BLaER1 treated with 17β-estradiol and CSF1 and Interleukin-3, amounts not matched to agents 10 nM and 100 nM (cell line): ENCODE measurements around the gene DLX5.

Experiments used
- H3K27ac ChIP-seq, 11 experiments: shearing (Covaris generic); formaldehyde crosslinking; 2 replicates each; pipeline ENCODE4 v1.8.1; 2022
- H3K27me3 ChIP-seq, 11 experiments: shearing (Covaris generic); formaldehyde crosslinking; 2 replicates each; pipeline ENCODE4 v1.8.1; 2022
- H3K36me3 ChIP-seq, 11 experiments: shearing (Covaris generic); formaldehyde crosslinking; 2 replicates each; pipeline ENCODE4 v1.8.1; 2022
- H3K4me1 ChIP-seq, 10 experiments: shearing (Covaris generic); formaldehyde crosslinking; 2 replicates each; pipeline ENCODE4 v1.8.1; 2022
- H3K4me2 ChIP-seq, 11 experiments: shearing (Covaris generic); formaldehyde crosslinking; 2 replicates each; pipeline ENCODE4 v1.8.1; 2022
- H3K4me3 ChIP-seq, 10 experiments: shearing (Covaris generic); formaldehyde crosslinking; 2 replicates each; pipeline ENCODE4 v1.8.1; 2022
- H3K9ac ChIP-seq, 11 experiments: shearing (Covaris generic); formaldehyde crosslinking; 2 replicates each; pipeline ENCODE4 v1.8.1; 2022
- H3K9me3 ChIP-seq, 11 experiments: shearing (Covaris generic); formaldehyde crosslinking; replicated peaks in 1 of 11; 2 replicates each; pipeline ENCODE4 v1.8.1; 2022
- H4K20me1 ChIP-seq, 11 experiments: shearing (Covaris generic); formaldehyde crosslinking; 2 replicates each; pipeline ENCODE4 v1.8.1; 2022
- Cebpa-rat ChIP-seq, 11 experiments: shearing (Covaris generic); IDR thresholded peaks; 2 replicates each; pipeline ENCODE4 v1.8.1; 2022

The DLX5 gene

DNA sequence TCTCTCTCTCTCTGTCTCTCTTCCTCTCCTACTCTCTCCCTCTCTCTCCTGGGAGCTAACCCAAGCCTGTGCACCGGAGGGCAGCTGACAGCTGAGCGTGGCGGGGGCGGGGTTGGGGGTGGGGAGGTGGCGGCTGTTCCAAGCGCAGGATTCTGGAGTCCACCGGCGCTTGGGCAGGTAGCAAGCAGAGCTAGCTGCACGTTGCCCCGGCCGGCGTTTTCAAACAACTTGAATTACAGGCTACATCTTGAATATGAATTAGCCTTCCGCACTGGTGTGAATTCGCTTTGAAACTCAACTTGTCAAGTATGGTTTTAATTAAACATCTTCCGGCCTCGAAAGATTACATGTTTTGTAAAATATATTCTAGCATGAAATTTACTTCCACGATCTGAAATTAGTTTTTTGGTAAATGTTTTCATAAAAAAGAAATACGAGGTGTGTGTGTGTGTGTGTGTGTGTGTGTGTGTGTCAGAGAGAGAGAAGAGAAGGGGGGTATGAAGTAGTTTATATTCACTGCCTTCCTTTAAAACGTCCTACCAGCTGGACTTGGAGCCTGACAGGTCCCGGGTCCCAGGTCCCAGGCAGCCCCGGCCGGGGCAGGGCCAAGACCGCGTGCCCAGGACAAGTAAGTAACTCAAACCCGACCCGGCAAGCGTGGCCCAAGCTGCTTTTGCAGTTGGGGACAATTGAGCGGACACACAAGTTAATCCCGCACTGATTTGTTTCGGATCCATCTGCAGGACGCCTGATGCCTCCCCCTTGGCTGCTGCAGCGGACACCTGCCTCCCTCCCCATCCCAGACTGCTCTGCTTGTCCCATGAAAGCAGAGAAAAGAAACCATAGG is 28.3 kb downstream of the DLX5 start:
- H3K4me3 ChIP-seq = no peak overlapping the region
- no peak overlapping the region for H3K4me2 ChIP-seq
- H3K4me1 ChIP-seq = peaks cover 0 to 7% (median 2%) of the 10 kb centered on the region in 10 experiments; a peak in 6 of 20 replicates
- no peak for TF ChIP-seq Cebpa-rat (IDR thresholded peaks at IDR 0.05)
- no peak overlapping the region for H3K9ac ChIP-seq
- H3K9me3 ChIP-seq = peaks cover 22 to 41% (median 27%) of the 10 kb centered on the region in 11 experiments; a peak in 19 of 22 replicates
- H4K20me1 ChIP-seq = no peaks in the 10 kb centered on the region
- no peaks in the 10 kb centered on the region for H3K36me3 ChIP-seq
- H3K27me3 ChIP-seq = peaks cover 42 to 62% (median 53%) of the 10 kb centered on the region in 11 experiments
- H3K27ac ChIP-seq = no peak overlapping the region

DNA sequence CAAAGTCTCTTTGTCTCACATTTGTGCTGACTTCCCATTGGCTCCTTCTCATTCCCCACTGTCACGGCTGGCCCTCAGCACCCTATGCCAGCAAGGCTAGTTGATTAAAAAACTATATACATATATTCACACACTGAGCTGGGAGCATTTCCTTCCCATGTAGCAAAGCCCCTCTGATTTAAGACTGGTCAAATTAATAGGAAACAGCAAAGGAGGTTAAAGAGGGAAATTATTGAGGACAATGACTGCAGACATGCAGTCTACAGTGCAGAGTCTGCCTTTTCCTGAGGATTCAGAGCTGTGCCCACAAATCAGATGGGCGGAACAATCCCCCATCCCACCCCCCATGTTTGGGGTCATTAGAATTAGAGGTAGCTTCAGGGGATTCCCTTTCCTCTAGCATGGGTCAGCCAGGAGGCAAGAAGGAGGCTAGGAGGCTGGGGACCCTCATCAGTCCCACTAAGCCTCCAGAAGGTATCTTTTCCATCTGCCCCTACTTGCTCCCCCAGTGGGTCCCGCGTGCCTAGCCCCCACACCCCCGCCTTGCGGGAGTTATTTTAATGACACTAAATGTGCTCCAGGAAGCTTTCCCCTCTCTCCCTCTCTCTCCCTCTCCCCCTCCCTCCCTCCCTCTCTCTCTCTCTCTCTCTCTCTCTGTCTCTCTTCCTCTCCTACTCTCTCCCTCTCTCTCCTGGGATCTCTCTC is 29.1 kb downstream of the DLX5 start:
- peaks cover 0 to 7% (median 2%) of the 10 kb centered on the region in 10 experiments; a peak in 6 of 20 replicates for H3K4me1 ChIP-seq
- H3K9me3 ChIP-seq = peaks cover 22 to 41% (median 27%) of the 10 kb centered on the region in 11 experiments; a peak in 19 of 22 replicates
- H3K9ac ChIP-seq = no peak overlapping the region
- H4K20me1 ChIP-seq = no peaks in the 10 kb centered on the region
- no peak overlapping the region for H3K27ac ChIP-seq
- no peak overlapping the region for H3K4me3 ChIP-seq
- no peaks in the 10 kb centered on the region for H3K36me3 ChIP-seq
- no peak for TF ChIP-seq Cebpa-rat (IDR thresholded peaks at IDR 0.05)
- peak overlapping the region in 6 of 11 experiments; percentile 38 to 60 (median 48); a peak in 10 of 22 replicates for H3K4me2 ChIP-seq
- peaks cover 39 to 57% (median 51%) of the 10 kb centered on the region in 11 experiments for H3K27me3 ChIP-seq

DNA sequence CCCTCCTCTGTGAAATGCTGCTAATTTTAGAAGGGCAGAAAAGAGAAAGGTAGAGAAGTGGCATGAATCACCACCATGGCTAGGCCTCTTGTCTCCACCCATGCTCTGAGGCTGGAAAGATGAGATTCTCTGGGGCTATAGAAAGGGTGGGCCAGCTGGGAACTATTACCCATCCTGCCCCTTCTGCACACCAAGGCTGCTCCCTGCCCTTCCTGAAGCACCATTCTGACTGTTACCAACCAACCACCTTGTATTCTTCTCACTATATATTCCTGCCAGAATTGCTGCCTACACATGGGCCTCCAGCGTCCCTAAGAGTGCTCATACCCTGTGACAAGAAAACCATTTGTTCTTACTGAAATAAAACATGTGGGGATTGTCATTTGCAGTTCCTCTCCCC is 30.7 kb downstream of the DLX5 start:
- Histone ChIP-seq H3K4me1 (peaks cover 0 to 7% (median 2%) of the 10 kb centered on the region in 10 experiments; a peak in 6 of 20 replicates), H3K9me3 (peaks cover 22 to 41% (median 27%) of the 10 kb centered on the region in 11 experiments; a peak in 19 of 22 replicates), H4K20me1 (no peaks in the 10 kb centered on the region), H3K9ac (no peak overlapping the region), H3K4me2 (no peak overlapping the region), H3K27me3 (peaks cover 29 to 47% (median 35%) of the 10 kb centered on the region in 11 experiments), H3K36me3 (no peaks in the 10 kb centered on the region), H3K4me3 (no peak overlapping the region), H3K27ac (no peak overlapping the region)
- TF ChIP-seq Cebpa-rat (IDR thresholded peaks at IDR 0.05) = no peak

GRCh38 chr7:96993094-96993865 is 31.4 kb downstream of the DLX5 start:
- Histone ChIP-seq H3K27me3 (peaks cover 22 to 40% (median 28%) of the 10 kb centered on the region in 11 experiments), H4K20me1 (no peaks in the 10 kb centered on the region), H3K9me3 (peaks cover 19 to 35% (median 24%) of the 10 kb centered on the region in 11 experiments; a peak in 19 of 22 replicates), H3K4me3 (no peak overlapping the region), H3K27ac (no peak overlapping the region), H3K9ac (no peak overlapping the region), H3K4me2 (no peak overlapping the region), H3K4me1 (peaks cover 0 to 7% (median 2%) of the 10 kb centered on the region in 10 experiments; a peak in 6 of 20 replicates), H3K36me3 (no peaks in the 10 kb centered on the region)
- TF ChIP-seq Cebpa-rat (IDR thresholded peaks at IDR 0.05) = no peak

DNA sequence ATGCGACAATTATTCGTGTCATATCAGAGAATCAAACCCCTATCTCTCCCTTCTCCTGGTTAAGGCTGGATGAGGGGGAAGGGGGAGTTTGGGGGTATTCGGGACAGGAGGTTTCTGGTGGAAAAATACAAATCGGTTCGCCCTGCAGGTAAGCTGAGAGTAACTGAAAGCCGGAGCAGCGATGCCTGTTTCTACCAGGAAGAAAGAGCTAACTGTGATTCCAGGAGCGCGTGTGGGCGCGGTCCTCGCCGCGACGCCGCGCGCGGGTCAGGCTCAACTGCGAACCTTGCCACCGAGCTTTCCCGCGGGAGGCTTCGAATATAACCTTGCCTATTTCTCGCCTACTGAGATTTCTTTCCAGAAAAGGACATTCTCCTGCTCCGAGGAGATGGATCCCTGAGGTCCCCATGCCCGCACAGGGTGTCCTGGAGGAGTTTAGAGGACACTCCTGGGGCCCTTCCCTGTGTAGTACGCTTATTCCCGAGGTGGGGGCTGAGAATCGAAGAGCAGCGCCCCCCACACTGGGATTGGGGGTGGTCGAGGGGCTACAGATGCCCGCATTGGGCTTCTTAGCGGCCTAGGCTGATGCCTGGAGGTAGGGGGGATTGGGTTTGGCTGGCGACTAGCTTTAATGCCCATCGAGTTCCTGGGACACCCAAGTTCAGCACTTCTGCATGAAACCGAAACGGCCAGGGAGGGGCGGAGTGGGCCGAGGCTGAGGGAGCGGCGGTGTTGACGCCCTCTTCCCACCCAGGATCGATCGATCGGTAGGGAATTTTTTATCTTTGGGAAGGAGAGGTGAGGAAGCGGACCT is 32.2 kb downstream of the DLX5 start:
- Histone ChIP-seq H3K9ac (no peak overlapping the region), H3K4me2 (no peak overlapping the region), H3K27ac (no peak overlapping the region), H3K36me3 (no peaks in the 10 kb centered on the region), H3K27me3 (peaks cover 13 to 32% (median 19%) of the 10 kb centered on the region in 11 experiments), H3K4me1 (peaks cover 0 to 7% (median 2%) of the 10 kb centered on the region in 10 experiments; a peak in 6 of 20 replicates), H4K20me1 (no peaks in the 10 kb centered on the region), H3K4me3 (no peak overlapping the region), H3K9me3 (peaks cover 11 to 27% (median 16%) of the 10 kb centered on the region in 11 experiments; a peak in 19 of 22 replicates)
- TF ChIP-seq Cebpa-rat (IDR thresholded peaks at IDR 0.05) = no peak

GRCh38 chr7:96991546-96992191 is 33.0 kb downstream of the DLX5 start:
- H3K27me3 ChIP-seq = peaks cover 5 to 24% (median 12%) of the 10 kb centered on the region in 11 experiments
- H3K36me3 ChIP-seq = no peaks in the 10 kb centered on the region
- H3K9ac ChIP-seq = no peak overlapping the region

DNA sequence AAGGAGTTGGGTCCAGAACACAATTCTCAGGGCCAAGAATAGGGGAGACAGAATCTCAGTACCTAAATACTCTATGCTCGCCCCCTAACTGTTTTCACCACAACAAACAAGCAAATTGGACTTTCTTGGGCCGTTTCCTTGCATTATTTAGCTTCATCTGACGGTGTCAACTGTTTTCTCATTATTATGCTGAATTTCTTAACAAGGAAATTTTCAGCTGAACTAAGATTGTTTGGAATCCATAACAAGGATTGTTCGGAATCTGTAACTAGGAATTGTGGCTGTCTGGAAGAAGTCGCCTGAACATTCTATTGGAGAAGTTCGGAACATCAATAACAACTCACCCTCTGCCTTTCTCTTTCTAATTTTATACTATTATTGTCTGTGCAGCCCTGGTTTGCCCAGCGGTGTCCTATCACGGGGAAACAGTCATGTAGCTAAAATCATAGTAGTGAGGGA is 34.7 kb downstream of the DLX5 start:
- no peaks in the 10 kb centered on the region for H3K4me1 ChIP-seq
- no peak overlapping the region for H3K4me2 ChIP-seq
- peaks cover 0 to 8% (median 0%) of the 10 kb centered on the region in 11 experiments; a peak in 4 of 22 replicates for H3K27me3 ChIP-seq
- no peaks in the 10 kb centered on the region for H4K20me1 ChIP-seq
- no peak overlapping the region for H3K27ac ChIP-seq
- H3K4me3 ChIP-seq = no peak overlapping the region
- no peak overlapping the region for H3K9ac ChIP-seq
- H3K9me3 ChIP-seq = peaks cover 7 to 18% (median 10%) of the 10 kb centered on the region in 11 experiments; a peak in 16 of 22 replicates
- no peaks in the 10 kb centered on the region for H3K36me3 ChIP-seq
- no peak for TF ChIP-seq Cebpa-rat (IDR thresholded peaks at IDR 0.05)

More at GRCh38 chr7:96991546-96992191, 33.0 kb downstream of the DLX5 start:
- Histone ChIP-seq H3K9me3 (peaks cover 8 to 19% (median 12%) of the 10 kb centered on the region in 11 experiments; a peak in 17 of 22 replicates), H4K20me1 (no peaks in the 10 kb centered on the region), H3K27ac (no peak overlapping the region), H3K4me1 (peaks cover 0 to 7% (median 2%) of the 10 kb centered on the region in 10 experiments; a peak in 6 of 20 replicates), H3K4me3 (no peak overlapping the region), H3K4me2 (no peak overlapping the region)
- TF ChIP-seq Cebpa-rat (IDR thresholded peaks at IDR 0.05) = no peak
